Suprapubic skin (tissue), 4 donors: Measurements from ENCODE around the gene NUCB2.

Experiments
- POLR2A ChIP-seq, 2 donors: fragments of 450-650 bp; IDR thresholded peaks; one replicate each; pipeline ENCODE4 v1.6.1; 2017; ENCODE audit warnings: antibody characterized with exemption in 2 of 2, mild to moderate bottlenecking in 2 of 2, moderate library complexity in 2 of 2
- POLR2AphosphoS5 ChIP-seq, 3 donors: sonication (generic); formaldehyde crosslinking; IDR thresholded peaks; one replicate each; pipeline ENCODE4 v1.6.1; 2017; ENCODE audit warnings: antibody characterized with exemption in 3 of 3
- TF ChIP-seq, protein P1 (sequence below), 2 donors: fragments of 200-600 bp in 1 of 2; fragments of 450-650 bp in 1 of 2; sonication (generic) in 1 of 2; IDR thresholded peaks; one replicate each; pipeline ENCODE4 v1.5.1; 2016 to 2019; ENCODE audit warnings: antibody characterized with exemption in 2 of 2, mild to moderate bottlenecking in 1 of 2, moderate library complexity in 1 of 2

DNA sequence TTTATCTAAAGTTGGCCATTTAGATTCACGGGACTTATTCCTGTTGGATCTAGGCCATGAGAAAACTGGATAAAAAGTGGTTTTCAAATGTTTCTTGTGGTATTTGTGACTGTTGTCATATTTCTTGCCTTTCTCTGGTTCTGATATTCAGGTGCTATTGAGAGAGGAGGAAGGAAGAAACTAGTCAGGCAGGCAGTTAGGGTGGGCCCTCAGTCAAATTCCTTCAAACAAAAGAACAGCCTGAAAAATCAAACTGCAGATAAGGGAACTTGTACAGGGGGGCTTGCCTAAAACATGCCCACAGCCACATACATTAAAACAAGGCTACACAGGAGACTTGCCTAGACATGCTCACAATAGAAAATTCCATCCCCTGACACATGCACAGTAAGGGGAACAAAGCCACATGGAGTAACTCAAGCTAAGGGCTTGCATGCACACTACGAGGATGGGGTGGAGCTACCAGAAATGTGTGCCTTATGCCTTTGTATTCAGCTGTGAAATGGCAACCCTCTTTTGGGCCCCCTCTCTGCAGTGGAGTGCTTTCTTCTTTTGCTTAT is 93.2 kb downstream of the NUCB2 start:
- TF ChIP-seq, protein P1, sequence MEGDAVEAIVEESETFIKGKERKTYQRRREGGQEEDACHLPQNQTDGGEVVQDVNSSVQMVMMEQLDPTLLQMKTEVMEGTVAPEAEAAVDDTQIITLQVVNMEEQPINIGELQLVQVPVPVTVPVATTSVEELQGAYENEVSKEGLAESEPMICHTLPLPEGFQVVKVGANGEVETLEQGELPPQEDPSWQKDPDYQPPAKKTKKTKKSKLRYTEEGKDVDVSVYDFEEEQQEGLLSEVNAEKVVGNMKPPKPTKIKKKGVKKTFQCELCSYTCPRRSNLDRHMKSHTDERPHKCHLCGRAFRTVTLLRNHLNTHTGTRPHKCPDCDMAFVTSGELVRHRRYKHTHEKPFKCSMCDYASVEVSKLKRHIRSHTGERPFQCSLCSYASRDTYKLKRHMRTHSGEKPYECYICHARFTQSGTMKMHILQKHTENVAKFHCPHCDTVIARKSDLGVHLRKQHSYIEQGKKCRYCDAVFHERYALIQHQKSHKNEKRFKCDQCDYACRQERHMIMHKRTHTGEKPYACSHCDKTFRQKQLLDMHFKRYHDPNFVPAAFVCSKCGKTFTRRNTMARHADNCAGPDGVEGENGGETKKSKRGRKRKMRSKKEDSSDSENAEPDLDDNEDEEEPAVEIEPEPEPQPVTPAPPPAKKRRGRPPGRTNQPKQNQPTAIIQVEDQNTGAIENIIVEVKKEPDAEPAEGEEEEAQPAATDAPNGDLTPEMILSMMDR (IDR thresholded peaks at IDR 0.05): no peak
- no peak for TF ChIP-seq POLR2AphosphoS5 (IDR thresholded peaks at IDR 0.05)
- no peak for TF ChIP-seq POLR2A (IDR thresholded peaks at IDR 0.05)
